HCT116 (cell line): ENCODE results near the gene MKI67. TPM values are rescaled to one million over a fixed set of nuclear protein-coding genes. Genes with fewer than 3 reads are reported as not detected.
A peak's percentile ranks its signal among the peaks of the same experiment; 100 is the strongest.

Experiments used
- ATAC-seq: fragments of 200-7000 bp; cut with Tn5 transposase; 2 replicates; pipeline ENCODE4 v1.9.1; 2020; ENCODE audit warnings: mild to moderate bottlenecking, moderate library complexity
- BruUV-seq: library from RNA; stranded (reverse); fragments of 400-500 nt; replicated peaks from 2 replicates; lab custom pipeline; 2021; lab: Mats Ljungman, UMichigan
- CTCF ChIA-PET: fragments of 300-600 bp; sonication (Branson Sonifier 250); formaldehyde crosslinking; loops from one replicate; lab custom pipeline; 2021; ENCODE audit warnings: antibody characterized with exemption; lab: Charles Lee
- POLR2A ChIA-PET: fragments of 300-600, 350-600 bp; sonication (Branson Sonifier 250); formaldehyde crosslinking; loops from one replicate; lab custom pipeline; 2021; ENCODE audit warnings: antibody characterized with exemption; lab: Charles Lee
- RAD21 ChIA-PET, 2 experiments: fragments of 300-600 bp; sonication (Branson Sonifier 250); formaldehyde crosslinking; loops; one replicate each; lab custom pipeline; 2023; ENCODE audit warnings: low total read pairs in 2 of 2; ENCODE audit not compliant: uncharacterized antibody in 2 of 2, unreplicated experiment in 2 of 2, low non-redundant PET in 1 of 2; lab: Charles Lee
- DNase-seq: peaks from one replicate; pipeline ENCODE4 v3.0.0-alpha.2; 2010; ENCODE audit warnings: low read depth, low spot score
- H2AFZ ChIP-seq: fragments of 200-600 bp; shearing (Covaris generic), sonication (generic); 2 replicates; pipeline ENCODE4 v1.6.1; 2017; ENCODE audit warnings: low read depth, mixed run types, mixed read lengths, antibody characterized with exemption, low read length; ENCODE audit not compliant: poor library complexity, severe bottlenecking
- H3K27ac ChIP-seq: 2 replicates; pipeline ENCODE4 v1.5.1; 2012; ENCODE audit warnings: low read depth, low read length
- H3K27me3 ChIP-seq: fragments of 200-600 bp; sonication (generic); 2 replicates; pipeline ENCODE4 v1.6.1; 2016; ENCODE audit warnings: mixed run types, low read length, mixed read lengths; ENCODE audit not compliant: insufficient read depth
- H3K36me3 ChIP-seq, 2 experiments: fragments of 200-500 bp in 1 of 2; fragments of 200-600 bp in 1 of 2; sonication (Bioruptor generic) in 1 of 2; sonication (generic) in 1 of 2; 2 replicates each; pipeline versions ENCODE4 v1.5.1 to v1.6.1; 2014 to 2016; ENCODE audit warnings: low read length in 2 of 2, inconsistent platforms in 1 of 2, mixed read lengths in 1 of 2, mixed run types in 1 of 2; ENCODE audit not compliant: insufficient read depth in 2 of 2, control insufficient read depth in 1 of 2
- H3K4me1 ChIP-seq, 2 experiments: fragments of 200-600 bp in 1 of 2; sonication (generic) in 1 of 2; 2 replicates each; pipeline versions ENCODE4 v1.5.1 to v1.6.1; 2012 to 2017; ENCODE audit warnings: low read length in 2 of 2, inconsistent platforms in 1 of 2, mild to moderate bottlenecking in 1 of 2, mixed read lengths in 1 of 2, mixed run types in 1 of 2, moderate library complexity in 1 of 2; ENCODE audit not compliant: insufficient read depth in 2 of 2, control insufficient read depth in 1 of 2
- H3K4me2 ChIP-seq: fragments of 200-600 bp; sonication (generic); 2 replicates; pipeline ENCODE4 v1.6.1; 2017; ENCODE audit warnings: mixed run types, low read length, mixed read lengths
- H3K4me3 ChIP-seq, 2 experiments: fragments of 200-600 bp in 1 of 2; sonication (generic) in 1 of 2; replicated peaks in 1 of 2; 2 replicates each; pipeline ENCODE4 v1.5.1; 2011 to 2016; ENCODE audit warnings: low read length in 2 of 2, control low read depth in 1 of 2, low read depth in 1 of 2, mild to moderate bottlenecking in 1 of 2, mixed read lengths in 1 of 2, mixed run types in 1 of 2
- H3K79me2 ChIP-seq: fragments of 200-600 bp; sonication (generic); 2 replicates; pipeline ENCODE4 v1.6.1; 2017; ENCODE audit warnings: mild to moderate bottlenecking, mixed run types, low read length, moderate library complexity, mixed read lengths; ENCODE audit not compliant: insufficient read depth
- H3K9ac ChIP-seq: fragments of 200-600 bp; sonication (generic); 2 replicates; pipeline ENCODE4 v1.6.1; 2016; ENCODE audit warnings: low read length, mixed read lengths
- H3K9me2 ChIP-seq: fragments of 200-600 bp; sonication (generic), shearing (Covaris generic); 2 replicates; pipeline ENCODE4 v1.6.1; 2017; ENCODE audit warnings: mixed run types, mild to moderate bottlenecking, moderate library complexity; ENCODE audit not compliant: insufficient read depth
- H3K9me3 ChIP-seq, 2 experiments: fragments of 200-500 bp in 1 of 2; fragments of 200-600 bp in 1 of 2; sonication (Bioruptor generic) in 1 of 2; sonication (generic) in 1 of 2; 2 replicates each; pipeline ENCODE4 v1.6.1; 2014 to 2017; ENCODE audit warnings: low read length in 2 of 2, mixed read lengths in 2 of 2, inconsistent platforms in 1 of 2, low read depth in 1 of 2, mild to moderate bottlenecking in 1 of 2, mixed run types in 1 of 2, moderate library complexity in 1 of 2; ENCODE audit not compliant: control insufficient read depth in 1 of 2, insufficient read depth in 1 of 2
- H4K20me1 ChIP-seq: fragments of 200-600 bp; sonication (generic), shearing (Covaris generic); 2 replicates; pipeline ENCODE4 v1.6.1; 2017; ENCODE audit warnings: mixed run types, mild to moderate bottlenecking, moderate library complexity; ENCODE audit not compliant: insufficient read depth
- CEBPB ChIP-seq: IDR thresholded peaks from 2 replicates; pipeline ENCODE4 v1.6.1; 2012; ENCODE audit warnings: low read depth
- CTCF ChIP-seq, 3 experiments: fragments of 200-600 bp in 1 of 3; sonication (generic) in 1 of 3; IDR thresholded peaks in 2 of 3; conservative IDR thresholded peaks in 1 of 3; 2 replicates each; pipeline ENCODE4 v1.5.1; 2012 to 2017; ENCODE audit warnings: low read depth in 2 of 3, low read length in 2 of 3, antibody characterized with exemption in 1 of 3, borderline replicate concordance in 1 of 3, control low read depth in 1 of 3, mild to moderate bottlenecking in 1 of 3, mixed read lengths in 1 of 3, mixed run types in 1 of 3, moderate library complexity in 1 of 3; ENCODE audit not compliant: insufficient read depth in 1 of 3
- EGR1 ChIP-seq: IDR thresholded peaks from 2 replicates; pipeline ENCODE4 v1.6.1; 2012; ENCODE audit warnings: low read depth
- ELF1 ChIP-seq: IDR thresholded peaks from 2 replicates; pipeline ENCODE4 v1.6.1; 2012; ENCODE audit warnings: low read depth, borderline replicate concordance
- EZH2 ChIP-seq: fragments of 200-600 bp; sonication (generic); IDR thresholded peaks from 2 replicates; pipeline ENCODE4 v1.6.1; 2017; ENCODE audit warnings: antibody characterized with exemption, mixed run types
- EZH2phosphoT487 ChIP-seq: fragments of 200-600 bp; IDR thresholded peaks from 2 replicates; pipeline ENCODE4 v1.6.1; 2018; ENCODE audit warnings: antibody characterized with exemption, borderline replicate concordance
- FOSL1 ChIP-seq: IDR thresholded peaks from 2 replicates; pipeline ENCODE4 v1.6.1; 2012; ENCODE audit warnings: low read depth
- JUND ChIP-seq: IDR thresholded peaks from 2 replicates; pipeline ENCODE4 v1.6.1; 2012
- MAX ChIP-seq: IDR thresholded peaks from 2 replicates; pipeline ENCODE4 v1.6.1; 2012
- POLR2AphosphoS5 ChIP-seq: IDR thresholded peaks from 2 replicates; pipeline ENCODE4 v1.6.1; 2011; ENCODE audit warnings: mild to moderate bottlenecking, low read depth, low read length, moderate library complexity
- RAD21 ChIP-seq: IDR thresholded peaks from 2 replicates; pipeline ENCODE4 v1.6.1; 2012; ENCODE audit warnings: low read depth, mild to moderate bottlenecking
- SIN3A ChIP-seq: IDR thresholded peaks from 2 replicates; pipeline ENCODE4 v1.6.1; 2012; ENCODE audit warnings: low read depth
- SP1 ChIP-seq: IDR thresholded peaks from 2 replicates; pipeline ENCODE4 v1.6.1; 2012; ENCODE audit warnings: low read depth
- SRF ChIP-seq: IDR thresholded peaks from 2 replicates; pipeline ENCODE4 v1.6.1; 2012; ENCODE audit warnings: low read depth
- YY1 ChIP-seq: IDR thresholded peaks from 2 replicates; pipeline ENCODE4 v1.6.1; 2011; ENCODE audit warnings: low read length, low read depth, moderate library complexity, mild to moderate bottlenecking; ENCODE audit not compliant: insufficient replicate concordance; ENCODE audit errors: extremely low read depth
- ZBTB33 ChIP-seq: IDR thresholded peaks from 2 replicates; pipeline ENCODE4 v1.6.1; 2011; ENCODE audit warnings: mild to moderate bottlenecking, low read length, moderate library complexity; ENCODE audit not compliant: insufficient replicate concordance; ENCODE audit errors: extremely low read depth
- intact Hi-C: fragments of 100-400 bp; cut with micrococcal nuclease; formaldehyde crosslinking; loops from 2 replicates; pipeline ENCODE4 v1.10.0; 2022
- total RNA-seq: library from RNA; stranded (reverse); gene quantifications from one replicate; pipeline ENCODE4 v1.2.1, GENCODE V29; 2021; ENCODE audit not compliant: unreplicated experiment
- TF ChIP-seq, protein P1 (sequence below): IDR thresholded peaks from 2 replicates; pipeline ENCODE4 v1.6.1; 2012; ENCODE audit warnings: low read depth

Gene MKI67
- total RNA-seq, 1 experiment from 2014 or later: 202 TPM

DNA sequence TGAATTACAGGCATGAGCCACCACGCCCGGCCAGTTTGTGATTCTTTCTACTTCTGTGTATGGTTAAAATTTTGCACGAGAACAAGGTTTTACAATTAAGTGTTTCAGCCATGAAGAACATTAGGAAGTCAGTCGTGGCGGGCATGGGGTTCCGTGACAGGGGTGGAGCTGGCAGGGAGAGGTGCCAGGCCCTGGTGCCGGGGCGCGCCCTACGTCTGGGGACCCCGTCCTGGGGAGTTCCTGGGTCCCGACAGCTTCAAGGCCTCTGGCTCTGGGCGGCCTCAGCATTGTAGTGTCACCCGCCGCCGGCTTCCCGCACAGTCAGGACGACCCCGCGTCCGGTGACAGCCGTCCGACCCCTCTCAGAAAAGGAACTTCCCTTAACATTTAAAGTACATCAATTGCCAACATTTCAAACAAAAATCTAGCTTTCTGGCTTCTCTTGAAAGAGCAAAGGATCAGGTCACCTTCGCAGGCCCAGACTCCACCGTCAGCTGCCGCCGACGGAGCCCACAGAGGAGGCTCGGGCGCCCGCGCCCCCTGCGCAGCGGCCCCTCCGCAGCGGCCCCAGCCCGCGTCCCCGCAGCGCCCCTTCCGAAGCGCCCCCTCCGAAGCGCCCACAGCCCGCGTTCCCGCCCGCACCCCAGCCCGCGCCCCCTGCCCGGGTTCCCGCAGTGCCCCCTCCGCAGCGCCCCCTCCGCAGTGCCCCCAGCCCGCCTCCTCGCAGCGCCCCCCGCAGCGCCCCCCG, 23.2 kb upstream of the MKI67 start:
- H3K79me2 ChIP-seq: no peaks in the 10 kb centered on the region
- no peaks in the 10 kb centered on the region for H3K27me3 ChIP-seq
- ChIA-PET CTCF (interaction anchor here (1.2 to 1.4 kb wide), 3 partner anchors 29 to 80 kb away, joined by 3 to 4 read pairs (median 3); no protein-coding TSS in a partner anchor), POLR2A (no interaction called here), RAD21 (no interaction called here)
- H2AFZ ChIP-seq: no peak overlapping the region
- TF ChIP-seq SRF (no peak), ZBTB33 (no peak), SIN3A (no peak), YY1 (no peak), FOSL1 (no peak), MAX (no peak), ELF1 (no peak), JUND (no peak), SP1 (no peak), CTCF (IDR thresholded peaks at IDR 0.05 in 2 of 3, conservative IDR thresholded peaks at IDR 0.05 in 1 of 3; ENCODE audit: borderline replicate concordance in 1 of 3, insufficient read depth in 1 of 3, low read depth in 2 of 3, low read length in 2 of 3) (no peak), EZH2 (no peak), EZH2phosphoT487 (no peak), POLR2AphosphoS5 (no peak), EGR1 (no peak), CEBPB (no peak), RAD21 (no peak)
- TF ChIP-seq, protein P1, sequence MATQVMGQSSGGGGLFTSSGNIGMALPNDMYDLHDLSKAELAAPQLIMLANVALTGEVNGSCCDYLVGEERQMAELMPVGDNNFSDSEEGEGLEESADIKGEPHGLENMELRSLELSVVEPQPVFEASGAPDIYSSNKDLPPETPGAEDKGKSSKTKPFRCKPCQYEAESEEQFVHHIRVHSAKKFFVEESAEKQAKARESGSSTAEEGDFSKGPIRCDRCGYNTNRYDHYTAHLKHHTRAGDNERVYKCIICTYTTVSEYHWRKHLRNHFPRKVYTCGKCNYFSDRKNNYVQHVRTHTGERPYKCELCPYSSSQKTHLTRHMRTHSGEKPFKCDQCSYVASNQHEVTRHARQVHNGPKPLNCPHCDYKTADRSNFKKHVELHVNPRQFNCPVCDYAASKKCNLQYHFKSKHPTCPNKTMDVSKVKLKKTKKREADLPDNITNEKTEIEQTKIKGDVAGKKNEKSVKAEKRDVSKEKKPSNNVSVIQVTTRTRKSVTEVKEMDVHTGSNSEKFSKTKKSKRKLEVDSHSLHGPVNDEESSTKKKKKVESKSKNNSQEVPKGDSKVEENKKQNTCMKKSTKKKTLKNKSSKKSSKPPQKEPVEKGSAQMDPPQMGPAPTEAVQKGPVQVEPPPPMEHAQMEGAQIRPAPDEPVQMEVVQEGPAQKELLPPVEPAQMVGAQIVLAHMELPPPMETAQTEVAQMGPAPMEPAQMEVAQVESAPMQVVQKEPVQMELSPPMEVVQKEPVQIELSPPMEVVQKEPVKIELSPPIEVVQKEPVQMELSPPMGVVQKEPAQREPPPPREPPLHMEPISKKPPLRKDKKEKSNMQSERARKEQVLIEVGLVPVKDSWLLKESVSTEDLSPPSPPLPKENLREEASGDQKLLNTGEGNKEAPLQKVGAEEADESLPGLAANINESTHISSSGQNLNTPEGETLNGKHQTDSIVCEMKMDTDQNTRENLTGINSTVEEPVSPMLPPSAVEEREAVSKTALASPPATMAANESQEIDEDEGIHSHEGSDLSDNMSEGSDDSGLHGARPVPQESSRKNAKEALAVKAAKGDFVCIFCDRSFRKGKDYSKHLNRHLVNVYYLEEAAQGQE: no peak
- no peaks in the 10 kb centered on the region for H3K9me2 ChIP-seq
- H3K4me3 ChIP-seq: no peak overlapping the region
- no peak for DNase-seq
- H3K27ac ChIP-seq: no peak overlapping the region
- H3K9ac ChIP-seq: no peak overlapping the region
- no peak overlapping the region for H3K4me2 ChIP-seq
- no peaks in the 10 kb centered on the region for H3K9me3 ChIP-seq
- no peaks in the 10 kb centered on the region for H4K20me1 ChIP-seq
- H3K36me3 ChIP-seq: no peaks in the 10 kb centered on the region
- peaks cover 0 to 10% of the 10 kb centered on the region in 2 experiments; a peak in 2 of 4 replicates for H3K4me1 ChIP-seq
- no TSS peak for BruUV-seq
- ATAC-seq: peak; percentile 10; the same call in 1 of the 2 replicates
- intact Hi-C loops: loop anchor here (1.0 to 5.0 kb wide), 3 partner anchors 71 to 432 kb away; no protein-coding TSS in a partner anchor
